GM19455 (cell line): ENCODE results near the gene MAPK8.

Experiments used
- ATAC-seq: cut with Tn5 transposase; IDR thresholded peaks from one replicate; pipeline ENCODE4 v1.9.1; 2021; ENCODE audit not compliant: unreplicated experiment

The MAPK8 gene

DNA sequence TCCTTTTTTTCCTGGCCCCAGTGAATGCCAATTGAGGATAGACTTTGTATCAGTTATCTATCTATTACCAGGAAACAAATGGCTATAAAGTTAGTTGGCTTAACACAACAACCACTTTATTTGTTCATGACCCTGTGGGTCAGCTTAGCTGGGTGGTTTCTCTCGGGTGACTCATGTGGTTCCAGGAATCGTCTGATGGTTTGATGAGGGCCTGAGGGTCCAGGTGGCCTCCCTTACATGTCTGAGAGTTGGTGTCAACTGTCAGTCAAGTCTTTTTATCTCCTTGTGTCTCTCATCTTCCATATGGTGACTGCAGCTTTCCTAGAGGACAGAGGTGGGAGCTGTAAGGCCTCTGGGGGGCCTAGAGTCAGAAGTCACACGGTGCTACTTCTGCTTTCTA lies 15.3 kb upstream of the MAPK8 start:
- ATAC-seq, result no peak

DNA sequence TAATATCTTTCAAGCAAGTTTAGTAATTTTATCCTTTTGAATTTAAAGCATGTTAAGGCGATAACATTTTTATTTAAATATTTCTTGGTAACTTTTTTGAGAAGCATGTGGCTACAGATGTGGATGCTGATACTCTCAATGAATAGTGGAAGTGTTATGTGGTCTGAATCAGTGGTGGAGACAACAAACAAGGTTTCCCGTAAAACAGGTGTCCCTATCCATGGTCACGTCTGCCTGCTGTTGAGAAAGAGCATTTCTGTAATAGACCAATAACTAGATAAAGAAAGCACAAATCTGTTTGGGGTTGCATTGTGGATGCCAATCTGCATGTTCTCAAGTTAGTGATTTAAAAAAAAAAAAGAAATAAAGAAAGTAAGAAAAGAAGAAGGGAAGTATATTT lies 13.9 kb upstream of the MAPK8 start:
- no peak for ATAC-seq

DNA sequence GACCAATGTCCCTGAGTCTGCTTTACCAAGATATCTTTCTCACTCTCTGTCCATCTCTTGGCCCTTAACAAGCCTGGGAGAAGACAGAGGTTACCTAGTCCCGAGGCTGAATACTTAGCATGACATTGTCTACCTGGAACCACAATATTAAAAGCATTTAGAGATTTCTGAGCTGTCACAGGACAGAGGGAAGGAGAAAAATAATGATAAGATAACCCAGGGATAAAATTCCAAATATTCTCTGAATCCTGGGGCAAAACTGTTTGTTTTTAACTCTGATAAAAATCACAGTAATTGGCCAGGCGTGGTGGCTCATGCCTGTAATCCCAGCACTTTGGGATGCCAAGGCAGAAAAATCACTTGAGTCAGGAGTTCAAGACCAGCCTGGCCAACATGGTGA lies 12.0 kb upstream of the MAPK8 start:
- no peak for ATAC-seq

DNA sequence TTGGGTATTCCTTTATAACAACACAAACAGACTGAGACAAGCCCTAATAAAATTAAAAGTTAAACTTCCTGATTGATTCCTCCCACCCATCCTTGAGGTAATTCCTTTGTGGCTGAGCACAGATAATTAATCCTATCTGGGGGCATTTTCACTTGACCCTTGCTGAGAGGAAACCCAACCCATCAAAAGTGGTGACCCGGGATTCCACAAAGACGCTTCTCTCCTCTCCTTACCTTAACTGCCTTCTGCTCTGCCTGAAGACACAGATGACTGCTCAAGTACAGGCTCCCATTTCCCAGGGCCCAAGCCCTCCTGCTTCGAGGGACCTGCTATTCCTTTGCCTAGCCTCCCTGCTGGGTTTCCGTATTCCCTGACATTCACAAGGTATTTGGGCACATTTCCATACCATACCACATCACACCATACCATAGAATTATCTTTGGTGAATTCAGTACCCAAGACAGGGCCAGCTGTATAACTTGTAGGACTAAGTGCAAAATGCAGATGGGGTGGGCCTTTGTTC lies 9.8 kb upstream of the MAPK8 start:
- ATAC-seq, result no peak

DNA sequence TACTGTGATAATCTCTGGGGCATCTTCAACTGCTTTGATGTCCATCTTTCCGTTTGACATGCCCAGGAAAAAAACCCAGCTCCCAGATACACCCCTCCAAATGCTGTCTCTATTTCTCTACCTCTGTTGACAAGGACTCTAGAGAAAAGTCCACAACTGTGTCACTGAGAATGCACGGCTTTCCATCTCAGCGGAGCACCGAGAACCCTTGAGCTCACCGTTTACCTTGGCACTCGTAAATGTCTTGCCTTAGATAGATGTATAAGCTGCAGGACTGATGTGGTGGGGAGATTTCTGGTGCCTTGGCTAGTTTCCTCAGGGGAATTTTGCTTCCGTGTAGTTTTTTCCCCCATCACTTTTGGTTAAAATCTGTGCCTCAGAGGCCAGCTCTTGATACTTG lies 7.4 kb upstream of the MAPK8 start:
- ATAC-seq, result no peak

DNA sequence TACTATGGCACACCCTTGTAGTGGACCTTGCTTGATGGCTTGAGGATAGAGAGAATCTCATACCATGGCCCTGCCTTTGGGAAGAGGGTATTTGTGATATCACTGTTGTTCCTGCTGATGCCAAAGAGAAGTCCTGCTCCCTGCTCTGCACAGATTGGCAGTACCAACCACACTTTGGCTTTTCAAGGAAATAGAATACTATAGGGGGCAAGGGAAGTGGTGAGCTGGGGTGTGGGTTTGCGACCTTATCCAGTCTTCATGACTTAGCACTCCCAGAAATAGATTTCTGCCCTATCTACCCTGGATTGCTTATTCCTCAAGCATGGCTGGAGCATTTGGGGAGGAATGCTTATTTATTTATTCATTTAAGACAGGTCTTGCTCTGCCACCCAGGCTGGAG lies 6.8 kb upstream of the MAPK8 start:
- ATAC-seq, result no peak

DNA sequence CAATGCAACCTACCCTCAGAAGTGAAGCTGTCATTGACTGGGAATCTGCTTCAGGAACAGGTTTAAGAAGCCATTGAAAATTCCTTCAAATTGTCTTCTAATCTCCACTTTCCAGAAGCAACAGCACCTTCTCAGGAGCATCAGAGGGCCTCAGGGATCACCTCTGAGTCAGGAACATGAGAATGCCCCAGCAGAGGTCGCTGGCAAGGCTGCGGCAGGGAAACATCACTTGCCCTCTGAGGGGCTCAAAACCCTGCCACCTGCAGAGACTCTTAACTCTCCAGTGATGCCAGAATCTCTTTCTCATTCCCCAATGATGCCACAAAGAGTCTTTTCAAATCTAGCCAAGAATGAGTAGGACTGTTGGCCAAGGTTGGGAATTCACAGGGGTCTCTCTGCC lies 5.9 kb upstream of the MAPK8 start:
- no peak for ATAC-seq

DNA sequence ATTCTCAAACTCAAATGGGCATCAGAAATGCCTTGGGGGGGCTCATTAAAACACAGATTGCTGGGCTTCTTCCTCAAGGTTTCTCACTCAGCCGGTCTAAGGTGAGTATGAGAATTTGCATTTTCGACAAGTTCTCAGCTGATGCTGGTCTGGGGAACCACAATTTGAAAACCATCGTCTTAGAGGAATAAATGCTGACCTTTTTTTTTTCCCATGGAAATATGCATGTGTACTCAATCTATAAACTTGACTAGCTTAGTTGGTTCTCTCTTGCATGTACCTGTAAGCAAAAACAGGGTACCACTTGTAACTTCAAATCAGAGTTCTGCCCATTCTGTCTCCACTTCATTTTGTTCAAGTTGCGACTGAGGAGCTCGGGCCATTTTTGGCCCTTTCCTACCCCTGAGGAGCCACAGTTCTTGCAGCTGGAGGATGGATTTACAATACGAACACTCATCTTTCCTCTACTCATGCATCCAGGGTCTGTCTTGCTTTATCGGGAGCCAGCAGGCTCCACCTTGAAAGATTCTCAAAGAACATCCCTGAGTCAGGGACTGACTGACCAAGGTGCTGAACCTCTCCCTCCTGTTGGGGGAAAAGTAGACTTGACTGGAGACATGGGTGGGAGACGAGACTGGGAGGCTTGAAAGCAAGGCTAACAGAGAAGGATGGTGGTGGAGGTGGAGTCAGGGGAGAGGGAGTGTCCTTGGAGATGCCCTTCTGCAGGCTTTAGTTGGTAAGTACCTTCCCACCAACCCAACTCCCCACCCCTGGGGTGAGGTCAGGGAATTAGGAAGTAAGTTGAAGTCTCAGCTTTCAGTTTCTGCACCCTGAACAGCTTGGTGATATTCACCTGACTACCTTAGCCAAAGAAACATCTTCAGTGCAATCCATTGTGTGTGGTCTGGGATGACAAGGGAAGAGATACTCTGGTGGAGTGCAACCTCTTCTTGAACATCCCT lies 3.7 kb upstream of the MAPK8 start:
- ATAC-seq, result no peak

DNA sequence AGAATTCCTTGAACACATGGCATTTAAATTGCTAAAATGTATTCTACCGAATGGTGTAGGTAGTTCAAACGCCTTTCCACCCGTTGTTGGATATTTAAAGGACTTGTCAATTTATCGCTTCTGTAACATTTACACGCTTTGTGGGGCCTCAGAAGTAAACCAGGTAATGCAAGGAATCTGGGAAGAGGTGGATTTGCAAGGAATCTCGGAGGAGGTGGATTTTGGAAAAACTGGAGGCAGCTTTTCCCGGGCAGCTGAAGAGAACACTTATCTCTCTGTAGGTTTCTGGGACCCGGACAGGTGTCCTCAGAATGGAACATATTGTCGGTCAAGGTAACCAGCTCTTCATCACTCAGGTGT lies 592 bp upstream of the MAPK8 start:
- ATAC-seq, result no peak

DNA sequence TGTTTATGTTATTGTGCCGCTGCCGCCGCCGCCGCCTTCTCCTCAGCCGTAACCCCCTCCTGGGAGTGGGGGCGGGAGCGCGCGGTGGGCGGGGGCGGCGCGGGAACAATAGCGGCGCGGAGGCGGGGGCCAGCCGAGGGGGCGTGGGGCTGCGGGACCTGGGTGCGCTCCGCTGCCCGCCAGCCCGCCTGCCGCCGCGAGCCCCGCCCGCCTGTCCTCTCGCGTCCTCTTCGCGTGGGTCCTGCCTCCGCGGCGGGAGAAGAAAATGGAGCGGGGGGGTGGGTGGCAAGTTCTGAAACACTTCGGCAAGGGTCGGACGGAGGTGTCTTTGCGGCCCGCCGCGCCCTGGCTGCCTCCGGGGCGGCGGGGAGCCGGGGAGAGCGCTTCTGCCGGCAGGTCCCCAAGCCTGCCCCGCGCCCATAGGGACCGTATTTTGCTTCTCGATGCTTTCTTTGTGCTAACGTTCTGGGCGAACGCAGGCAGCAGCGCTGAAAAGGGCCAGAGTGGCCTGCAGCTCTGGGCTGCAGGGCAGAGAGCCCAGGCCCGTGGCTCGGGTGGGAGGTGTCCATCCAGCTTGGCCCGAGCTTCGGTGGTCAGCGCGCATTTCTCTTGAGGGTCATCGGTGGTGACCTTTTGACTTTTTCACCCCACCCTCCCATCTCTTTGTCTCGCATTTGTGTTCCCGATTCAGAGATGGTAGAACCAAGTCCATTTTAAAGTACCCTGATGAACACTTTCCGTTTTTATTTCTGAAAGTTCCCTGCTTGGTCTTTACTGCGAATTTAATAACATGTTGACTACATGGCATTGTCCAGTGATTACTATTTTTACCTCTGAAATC lies 613 bp downstream of the MAPK8 start:
- ATAC-seq, result peak; percentile 36

DNA sequence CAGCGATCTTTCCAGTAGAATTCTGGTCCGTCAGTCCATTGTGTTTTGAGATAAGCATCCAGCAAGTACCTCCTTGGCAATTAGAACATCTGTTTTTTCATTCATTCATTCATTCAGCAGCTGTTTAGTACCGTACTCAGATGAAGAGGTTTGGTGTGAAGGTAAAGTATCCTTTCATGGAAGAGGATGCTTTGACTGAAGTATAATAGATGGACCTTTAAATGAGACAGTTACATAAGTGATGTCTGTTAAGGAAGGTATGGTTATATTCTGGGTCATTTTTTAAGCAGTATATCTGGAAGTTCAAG lies 1.2 kb downstream of the MAPK8 start:
- no peak for ATAC-seq

DNA sequence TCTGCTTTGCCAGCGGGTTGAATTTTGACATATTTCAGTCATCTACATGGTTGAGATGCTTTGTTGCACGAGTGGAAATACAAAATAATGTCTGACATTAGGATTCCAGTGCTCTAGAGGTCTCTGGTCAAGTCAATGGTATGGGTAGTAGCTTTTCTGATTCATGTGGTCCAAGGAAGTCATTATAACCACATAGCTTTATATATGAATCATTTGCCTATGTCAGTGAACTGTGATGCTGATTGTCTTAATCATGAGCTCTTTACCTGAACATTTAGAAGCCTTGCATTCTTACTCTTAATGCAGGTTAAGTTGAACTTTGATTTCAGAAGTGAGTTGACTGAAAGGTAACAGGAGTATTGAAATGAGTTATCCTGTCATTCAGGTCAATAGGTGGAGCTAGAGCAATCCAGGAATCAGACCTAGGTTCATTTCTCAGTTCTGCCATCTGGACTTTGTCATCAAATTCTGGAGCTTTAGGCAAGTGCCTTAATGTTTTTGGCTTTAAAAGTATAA lies 3.3 kb downstream of the MAPK8 start:
- ATAC-seq, result no peak

DNA sequence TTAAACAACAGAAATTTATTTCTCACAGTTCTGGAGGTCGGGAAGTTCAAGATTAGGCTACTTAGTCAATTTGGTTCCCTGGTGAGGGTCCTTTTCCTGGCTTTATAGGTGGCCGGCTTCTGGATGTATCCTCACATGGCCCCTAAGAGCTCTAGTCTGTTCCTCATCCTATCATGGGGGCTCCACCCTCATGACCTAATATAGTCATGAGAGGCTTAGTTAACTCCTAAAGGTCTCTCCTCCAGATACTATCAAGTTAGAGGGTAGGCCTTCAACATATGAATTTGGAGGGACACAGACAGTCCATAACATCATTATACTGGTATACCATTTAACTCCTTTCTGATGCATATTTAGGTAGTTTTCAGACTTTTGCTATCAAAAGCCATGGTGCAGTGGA lies 7.6 kb downstream of the MAPK8 start:
- no peak for ATAC-seq

DNA sequence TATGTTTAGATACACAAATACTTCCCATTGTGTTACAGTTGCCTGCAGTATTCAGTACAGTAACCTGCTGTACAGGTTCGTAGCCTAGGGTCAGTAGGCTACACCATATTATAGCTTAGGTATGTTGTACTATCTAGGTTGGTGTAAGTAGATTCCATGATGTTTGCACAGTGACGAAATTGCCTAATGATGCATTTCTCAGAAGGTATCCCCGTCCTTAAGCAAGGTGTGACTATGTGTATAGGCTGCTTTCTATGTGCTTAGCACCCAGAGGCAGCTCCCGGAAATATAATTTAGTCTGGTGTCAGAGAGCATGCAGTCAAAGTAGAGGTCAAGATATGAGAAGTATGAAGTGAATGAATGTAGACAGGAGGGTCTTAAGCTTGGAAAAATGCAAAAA lies 9.8 kb downstream of the MAPK8 start:
- ATAC-seq, result no peak

DNA sequence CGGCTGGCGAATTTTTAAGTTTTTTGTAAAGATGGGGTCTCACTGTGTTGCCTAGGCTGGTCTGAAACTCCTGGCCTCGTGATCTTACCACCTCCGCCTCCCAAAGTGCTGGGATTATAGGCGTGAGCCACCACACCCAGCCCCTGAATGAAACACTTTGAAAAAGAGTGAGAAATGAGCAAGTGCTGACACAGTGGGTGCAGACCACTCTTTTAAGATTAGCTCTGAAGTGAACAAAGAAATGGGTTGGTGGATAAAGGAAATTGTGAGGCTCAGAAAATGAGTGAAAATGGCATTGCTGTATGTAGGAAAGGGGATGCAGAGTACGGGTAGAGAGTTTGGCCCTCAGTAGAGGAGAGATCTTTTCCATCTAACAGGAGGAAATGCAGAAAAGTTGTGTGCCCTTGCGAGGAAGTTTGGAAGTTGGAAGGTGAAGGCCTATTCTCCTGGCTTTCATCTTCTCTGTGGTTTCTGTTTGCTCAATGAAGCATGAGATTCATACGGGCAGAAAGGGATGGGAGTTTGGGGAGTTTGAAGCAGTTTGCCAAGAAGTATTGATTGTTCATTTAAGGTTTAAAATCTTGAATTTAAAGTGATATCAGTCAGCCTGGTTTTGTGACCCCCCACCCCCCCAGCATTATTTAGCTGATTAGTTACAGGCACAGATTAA lies 11.0 kb downstream of the MAPK8 start:
- ATAC-seq, result no peak

DNA sequence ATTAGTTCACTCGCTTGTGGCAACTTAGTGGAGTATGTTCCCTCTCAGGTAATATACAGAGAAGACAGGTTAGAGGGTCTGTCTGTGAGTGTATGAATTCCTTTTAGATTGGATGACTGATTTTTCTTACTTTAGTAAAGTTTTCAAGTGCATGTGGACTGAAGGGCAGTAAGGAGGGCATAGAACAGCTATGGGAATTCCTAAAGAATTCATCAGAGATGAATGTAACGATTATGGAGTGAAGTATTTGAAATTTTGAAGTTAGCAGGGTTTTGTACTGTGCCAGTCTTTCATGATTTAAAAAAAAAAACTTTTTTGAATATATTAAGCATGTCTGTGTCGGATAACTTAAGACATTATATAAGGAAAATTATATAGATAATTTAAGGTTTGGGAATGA lies 15.5 kb downstream of the MAPK8 start:
- no peak for ATAC-seq

DNA sequence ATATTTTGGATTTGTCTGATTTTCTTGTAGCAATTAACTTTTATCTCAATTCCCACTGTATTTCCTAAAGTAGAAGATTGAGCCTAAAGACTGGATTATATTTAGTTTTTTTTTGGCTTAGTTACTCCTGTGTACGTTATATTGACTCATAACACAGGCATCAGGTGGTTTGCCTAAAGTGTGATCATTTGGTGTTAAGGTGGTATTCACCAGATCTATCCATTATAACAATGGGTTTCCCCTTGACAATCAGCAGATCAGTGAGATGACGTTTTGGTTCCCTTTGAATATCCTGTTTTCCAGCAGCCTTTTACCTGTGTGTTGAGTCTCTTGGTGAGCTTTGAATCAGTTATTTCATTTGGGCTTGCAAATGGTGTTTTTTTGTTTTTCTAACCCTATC lies 18.1 kb downstream of the MAPK8 start:
- no peak for ATAC-seq

DNA sequence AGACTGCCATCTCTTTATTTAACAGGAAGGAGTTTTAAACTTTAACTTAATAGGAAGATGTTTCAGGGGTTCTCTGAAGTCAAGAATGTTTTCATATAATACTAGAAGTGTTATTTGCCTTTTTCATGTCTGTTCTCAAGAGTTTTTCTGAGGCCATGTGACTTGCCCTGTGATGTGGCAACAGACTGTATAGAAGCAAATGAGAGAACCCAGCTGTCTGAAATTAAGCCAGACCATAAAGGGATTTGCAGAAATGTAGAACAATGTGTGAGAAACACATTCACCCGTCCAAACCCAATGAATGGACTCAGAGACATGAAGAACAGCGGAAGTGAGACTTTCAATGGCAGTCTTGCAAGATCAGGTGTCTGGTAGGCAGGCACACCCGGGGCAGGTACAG lies 23.8 kb downstream of the MAPK8 start:
- no peak for ATAC-seq

DNA sequence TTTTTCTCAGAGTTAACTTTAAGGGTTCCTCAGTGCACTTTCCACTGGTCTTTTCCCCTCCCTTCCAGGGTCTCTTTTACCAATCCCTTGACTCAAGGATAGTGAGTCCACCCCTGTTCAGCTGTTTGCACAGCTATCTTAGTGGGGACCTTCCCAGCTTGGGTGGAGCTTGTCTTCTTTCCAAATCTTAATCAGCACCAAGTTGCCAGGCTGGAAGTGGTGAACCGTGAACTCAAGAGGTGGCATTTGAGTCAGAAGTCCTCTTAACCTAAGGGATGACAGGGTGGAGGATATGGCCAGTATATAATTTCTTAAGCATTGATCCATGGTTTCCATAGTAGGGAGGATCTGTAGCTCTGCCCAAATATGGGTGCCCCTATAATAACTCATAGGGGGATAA lies 25.0 kb downstream of the MAPK8 start:
- no peak for ATAC-seq

DNA sequence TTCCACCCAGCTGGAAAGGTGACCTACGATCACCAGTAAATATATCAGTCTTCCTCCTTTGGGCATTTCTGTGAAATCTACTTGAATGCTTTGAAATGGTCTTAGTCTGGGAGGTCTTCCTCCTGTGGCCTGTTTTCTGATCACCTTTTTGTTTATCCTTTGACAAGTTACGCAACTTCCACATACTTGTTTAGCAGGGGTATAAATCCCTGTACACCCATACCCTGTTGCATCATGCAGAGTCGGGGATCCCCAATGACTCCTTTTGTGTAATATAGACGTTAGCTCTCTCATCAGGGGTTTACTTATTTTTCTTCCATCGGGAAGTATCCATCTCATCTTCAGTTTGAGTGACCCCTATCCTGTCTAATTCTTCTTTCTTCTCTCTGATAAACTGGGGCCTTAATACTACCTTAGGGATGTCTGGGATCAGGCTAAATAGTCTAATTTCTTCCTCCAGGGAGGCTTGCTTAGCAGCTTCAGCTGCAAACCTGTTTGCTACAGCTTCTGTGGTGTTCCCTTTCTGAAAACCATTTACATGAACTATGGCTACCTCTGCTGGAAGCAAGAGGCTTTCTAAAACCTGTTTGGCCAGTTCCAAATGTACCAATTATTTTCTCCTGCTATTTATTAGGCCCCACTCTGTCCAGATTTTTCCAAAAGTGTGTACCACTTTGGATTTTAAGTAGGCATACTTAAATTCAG lies 25.8 kb downstream of the MAPK8 start:
- no peak for ATAC-seq

DNA sequence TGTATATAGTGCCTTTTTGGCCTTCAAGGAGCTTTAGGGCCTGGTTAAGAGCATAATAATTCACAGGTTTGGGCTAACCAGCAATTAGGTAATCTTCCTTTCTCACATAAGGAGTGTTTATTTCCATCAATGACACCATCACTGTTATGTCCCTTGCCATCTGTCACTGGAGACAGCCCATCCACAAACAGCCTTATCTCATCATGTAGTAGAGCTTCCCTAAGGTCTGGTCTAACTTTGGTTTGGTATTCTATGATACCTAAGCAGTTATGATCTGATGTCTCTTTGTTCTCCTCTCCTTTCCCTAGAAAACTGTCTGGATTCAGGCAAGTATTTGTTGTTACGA lies 26.4 kb downstream of the MAPK8 start:
- no peak for ATAC-seq
